ENCODE results near the gene ST6GAL1.

GRCh38 chr3:187080799-187081450 is 150.6 kb downstream of the ST6GAL1 start:
- no peak for TF ChIP-seq CTCF (IDR thresholded peaks at IDR 0.05; ENCODE audit: low read depth, low read length)
- TF ChIP-seq POLR2A (IDR thresholded peaks at IDR 0.05; ENCODE audit: extremely low read depth, insufficient read length) = no peak
- no peak for TF ChIP-seq MYC (IDR thresholded peaks at IDR 0.05; ENCODE audit: low read depth, low read length)
- no peak for TF ChIP-seq MAX (IDR thresholded peaks at IDR 0.05; ENCODE audit: low read depth, low read length)

Data from NB4 (cell line).